GM18907 (cell line): ENCODE measurements around the gene ACAA2.

Experiments used
- ATAC-seq: cut with Tn5 transposase; IDR thresholded peaks from one replicate; pipeline ENCODE4 v1.9.1; 2021; ENCODE audit warnings: mild to moderate bottlenecking, moderate library complexity; ENCODE audit not compliant: unreplicated experiment

Gene ACAA2

GRCh38 chr18:49768051-49768391 lies 45.3 kb downstream of the ACAA2 start:
- ATAC-seq = no peak

GRCh38 chr18:49767111-49768050 lies 46.0 kb downstream of the ACAA2 start:
- no peak for ATAC-seq

GRCh38 chr18:49766646-49767045 lies 46.7 kb downstream of the ACAA2 start:
- ATAC-seq = no peak

GRCh38 chr18:49764032-49764431 lies 49.3 kb downstream of the ACAA2 start:
- no peak for ATAC-seq

GRCh38 chr18:49763590-49763989 lies 49.7 kb downstream of the ACAA2 start:
- ATAC-seq = no peak

- no peak for ATAC-seq
These were observed 50.9 kb downstream of the ACAA2 start for GRCh38 chr18:49762191-49763077.

GRCh38 chr18:49761771-49762170 lies 51.6 kb downstream of the ACAA2 start:
- ATAC-seq = no peak

GRCh38 chr18:49758263-49758610 lies 55.1 kb downstream of the ACAA2 start:
- no peak for ATAC-seq

- ATAC-seq = no peak
These were observed 55.6 kb downstream of the ACAA2 start for GRCh38 chr18:49757513-49758262.

GRCh38 chr18:49756671-49757362 lies 56.5 kb downstream of the ACAA2 start:
- no peak for ATAC-seq

- ATAC-seq = no peak
These were observed 57.2 kb downstream of the ACAA2 start for GRCh38 chr18:49756135-49756534.

- no peak for ATAC-seq
These were observed 57.8 kb downstream of the ACAA2 start for GRCh38 chr18:49755489-49755888.

GRCh38 chr18:49754866-49755265 lies 58.5 kb downstream of the ACAA2 start:
- ATAC-seq = no peak

- no peak for ATAC-seq
These were observed 59.7 kb downstream of the ACAA2 start for GRCh38 chr18:49753643-49754042.

GRCh38 chr18:49752095-49752457 lies 61.3 kb downstream of the ACAA2 start:
- ATAC-seq = no peak

- no peak for ATAC-seq
These were observed 61.8 kb downstream of the ACAA2 start for GRCh38 chr18:49751427-49752094.

GRCh38 chr18:49749563-49749962 lies 63.8 kb downstream of the ACAA2 start:
- no peak for ATAC-seq

- ATAC-seq = no peak
These were observed 65.5 kb downstream of the ACAA2 start for GRCh38 chr18:49747876-49748275.

GRCh38 chr18:49745045-49746014 lies 68.0 kb downstream of the ACAA2 start:
- no peak for ATAC-seq
